HepG2 (cell line): ENCODE results near the gene NEDD4L. TPM values are rescaled to one million over a fixed set of nuclear protein-coding genes. Genes with fewer than 3 reads are reported as not detected.

Experiments used
- ATAC-seq: fragments of 200-7000 bp; cut with Tn5 transposase; 3 replicates; pipeline ENCODE4 v1.9.1; 2020; ENCODE audit warnings: mild to moderate bottlenecking, moderate library complexity
- BruUV-seq: library from RNA; stranded (reverse); fragments of 400-500 nt; replicated peaks from 2 replicates; lab custom pipeline; 2021; lab: Mats Ljungman, UMichigan
- CTCF ChIA-PET: fragments of 300-600 bp; formaldehyde crosslinking; extraction: SDS; loops from one replicate; lab custom pipeline; 2021; ENCODE audit warnings: low total read pairs, inconsistent platforms, low intra/inter-chr PET ratio; lab: Yijun Ruan, JAX
- POLR2A ChIA-PET: fragments of 350-600 bp; sonication (Branson Sonifier 250); formaldehyde crosslinking; loops from one replicate; lab custom pipeline; 2020; ENCODE audit warnings: antibody characterized with exemption, inconsistent platforms; lab: Yijun Ruan, JAX
- DNase-seq: peaks from one replicate; pipeline ENCODE4 v3.0.0-alpha.2; 2015; ENCODE audit warnings: low spot score
- FAIRE-seq: peaks from 3 replicates; lab custom pipeline; 2011; peaks lifted over from hg19 to GRCh38; lab: Jason Lieb, UNC
- H2AFZ ChIP-seq: one replicate; pipeline ENCODE4 v1.6.1; 2011; ENCODE audit warnings: low read length, inconsistent platforms
- H3K27ac ChIP-seq: fragments of 300-600 bp; 3 replicates; pipeline ENCODE4 v1.8.0; 2011; ENCODE audit warnings: mixed run types, mild to moderate bottlenecking, mixed read lengths, low read length, inconsistent platforms; ENCODE audit not compliant: insufficient read depth; ENCODE audit errors: extremely low read length
- H3K27me3 ChIP-seq, 2 experiments: fragments of 200-600 bp in 1 of 2; 2 replicates in 1 of 2; 3 replicates in 1 of 2; pipeline versions ENCODE4 v1.6.0 to v1.8.0; 2011; ENCODE audit warnings: low read length in 2 of 2, mild to moderate bottlenecking in 2 of 2, moderate library complexity in 2 of 2, inconsistent platforms in 1 of 2; ENCODE audit not compliant: insufficient read depth in 2 of 2, control insufficient read depth in 1 of 2
- H3K36me3 ChIP-seq, 2 experiments: fragments of 200-600 bp in 1 of 2; replicated peaks in 1 of 2; 2 replicates in 1 of 2; 3 replicates in 1 of 2; pipeline versions ENCODE4 v1.5.1 to v1.8.0; 2011; ENCODE audit warnings: low read length in 2 of 2, inconsistent platforms in 1 of 2; ENCODE audit not compliant: insufficient read depth in 2 of 2, control insufficient read depth in 1 of 2
- H3K4me1 ChIP-seq: 2 replicates; pipeline ENCODE4 v1.5.1; 2012; ENCODE audit warnings: low read length, inconsistent platforms; ENCODE audit not compliant: insufficient read depth
- H3K4me2 ChIP-seq: 2 replicates; pipeline ENCODE4 v1.6.0; 2011; ENCODE audit warnings: low read depth, low read length, inconsistent platforms
- H3K4me3 ChIP-seq, 3 experiments: fragments of 200-600 bp in 1 of 3; sonication (generic), shearing (Covaris generic) in 1 of 3; replicated peaks in 1 of 3; 2 replicates each; pipeline ENCODE4 v1.5.1; 2011 to 2016; ENCODE audit warnings: low read length in 3 of 3, inconsistent platforms in 2 of 3, low read depth in 2 of 3, mild to moderate bottlenecking in 2 of 3, control low read depth in 1 of 3, mixed read lengths in 1 of 3; ENCODE audit not compliant: insufficient read depth in 1 of 3
- H3K79me2 ChIP-seq: one replicate; pipeline ENCODE4 v1.6.1; 2011; ENCODE audit warnings: low read length, inconsistent platforms; ENCODE audit not compliant: insufficient read depth
- H3K9ac ChIP-seq: 2 replicates; pipeline ENCODE4 v1.6.0; 2011; ENCODE audit warnings: mild to moderate bottlenecking, low read depth, low read length, inconsistent platforms; ENCODE audit not compliant: insufficient read depth
- H3K9me3 ChIP-seq: 2 replicates; pipeline ENCODE4 v1.5.1; 2012; ENCODE audit warnings: mild to moderate bottlenecking, low read length
- H4K20me1 ChIP-seq: 2 replicates; pipeline ENCODE4 v1.6.0; 2011; ENCODE audit warnings: inconsistent platforms, mild to moderate bottlenecking, low read length, moderate library complexity; ENCODE audit not compliant: insufficient read depth
- BRD4 ChIP-seq: sonication (generic); formaldehyde crosslinking; IDR thresholded peaks from 2 replicates; pipeline ENCODE4 v1.4.0; 2020; ENCODE audit warnings: missing genetic modification reagents
- CBX5 ChIP-seq: sonication (generic); formaldehyde crosslinking; IDR thresholded peaks from 2 replicates; pipeline ENCODE4 v1.4.0; 2020; ENCODE audit warnings: missing genetic modification reagents, borderline replicate concordance
- HCFC1 ChIP-seq: fragments of 150-350 bp; IDR thresholded peaks from 2 replicates; pipeline ENCODE4 v1.6.1; 2014; ENCODE audit warnings: low read depth, low read length
- KAT8 ChIP-seq: IDR thresholded peaks from 2 replicates; pipeline ENCODE4 v1.6.1; 2016; ENCODE audit warnings: missing genetic modification reagents, missing compliant biosample characterization
- NFATC3 ChIP-seq: sonication (generic); formaldehyde crosslinking; IDR thresholded peaks from 2 replicates; pipeline ENCODE4 v1.5.1; 2020; ENCODE audit warnings: mild to moderate bottlenecking, missing genetic modification reagents
- NFE2L2 ChIP-seq: fragments of 150-350 bp; IDR thresholded peaks from 2 replicates; pipeline ENCODE4 v1.6.1; 2014; ENCODE audit warnings: low read length
- NFIB ChIP-seq: sonication (generic); formaldehyde crosslinking; IDR thresholded peaks from 2 replicates; pipeline ENCODE4 v1.9.0; 2021; ENCODE audit warnings: missing genetic modification reagents, mild to moderate bottlenecking, borderline replicate concordance
- RFXANK ChIP-seq: IDR thresholded peaks from 2 replicates; pipeline ENCODE4 v1.6.1; 2016
- SATB2 ChIP-seq: sonication (generic); formaldehyde crosslinking; IDR thresholded peaks from 2 replicates; pipeline ENCODE4 v1.5.0; 2020; ENCODE audit warnings: missing genetic modification reagents
- ZBTB8A ChIP-seq: sonication (generic); formaldehyde crosslinking; IDR thresholded peaks from 2 replicates; pipeline ENCODE4 v1.4.0; 2020; ENCODE audit warnings: mild to moderate bottlenecking, low read depth, missing genetic modification reagents, borderline replicate concordance
- ZNF24 ChIP-seq: fragments of 450-650 bp; IDR thresholded peaks from 2 replicates; pipeline ENCODE4 v1.6.1; 2017; ENCODE audit warnings: antibody characterized with exemption, mild to moderate bottlenecking
- ZNF383 ChIP-seq: sonication (generic); formaldehyde crosslinking; IDR thresholded peaks from 2 replicates; pipeline ENCODE4 v1.4.0; 2020; ENCODE audit warnings: missing genetic modification reagents, mild to moderate bottlenecking, borderline replicate concordance
- ZNF556 ChIP-seq: sonication (generic); formaldehyde crosslinking; IDR thresholded peaks from 2 replicates; pipeline ENCODE4 v1.4.0; 2020; ENCODE audit warnings: mild to moderate bottlenecking, missing genetic modification reagents, borderline replicate concordance
- ZNF557 ChIP-seq: sonication (generic); formaldehyde crosslinking; IDR thresholded peaks from 2 replicates; pipeline ENCODE4 v1.4.0; 2020; ENCODE audit warnings: missing genetic modification reagents
- ZNF777 ChIP-seq: sonication (generic); formaldehyde crosslinking; IDR thresholded peaks from 2 replicates; pipeline ENCODE4 v1.4.0; 2020; ENCODE audit warnings: missing genetic modification reagents
- ZNF781 ChIP-seq: sonication (generic); formaldehyde crosslinking; IDR thresholded peaks from 2 replicates; pipeline ENCODE4 v1.5.1; 2020; ENCODE audit warnings: borderline replicate concordance, mild to moderate bottlenecking, missing genetic modification reagents; ENCODE audit errors: not compliant biosample characterization
- ZSCAN12 ChIP-seq: sonication (generic); formaldehyde crosslinking; IDR thresholded peaks from 2 replicates; pipeline ENCODE4 v1.9.0; 2021; ENCODE audit warnings: mild to moderate bottlenecking, missing genetic modification reagents
- WGBS: methylation state at CpG from one replicate; pipeline ENCODE4 v1.1.6; 2017; ENCODE audit warnings: low lambda C conversion rate; 5-methylcytosine and 5-hydroxymethylcytosine counted together
- in situ Hi-C: cut with HindIII; loops from 2 replicates; pipeline ENCODE4 v1.10.0; 2017; ENCODE audit warnings: low pct_unique_long_range_greater_than_20kb; ENCODE audit not compliant: extremely low pct_ligation_motif_present
- intact Hi-C: fragments of 100-400 bp; cut with micrococcal nuclease; formaldehyde crosslinking; loops from one replicate; pipeline ENCODE4 v1.10.0; 2022; ENCODE audit not compliant: unreplicated experiment
- polyA plus RNA-seq, 8 experiments: library from polyadenylated mRNA; depleted of rRNA in 3 of 8; stranded (reverse) in 7 of 8; unstranded in 1 of 8; fragments of >200 nt; fragmentation: Illumina TruSeq in 4 of 8; extraction: Trizol in 4 of 8; gene quantifications; 2 replicates each; pipeline versions ENCODE4 v1.2.1 to v1.2.3, GENCODE V29; 2011 to 2016; ENCODE audit warnings: low read depth in 4 of 8, missing spikeins in 1 of 8, mixed read lengths in 1 of 8; ENCODE audit not compliant: insufficient read depth in 1 of 8
- total RNA-seq, 5 experiments: library from RNA; depleted of rRNA; stranded (reverse); fragments of >200 nt; fragmentation: Illumina TruSeq; extraction: Trizol; gene quantifications; 2 replicates each; pipeline ENCODE4 v1.2.3, GENCODE V29; 2016; ENCODE audit warnings: low read depth in 1 of 5
- TF ChIP-seq, protein P1 (sequence below): sonication (generic); formaldehyde crosslinking; IDR thresholded peaks from 2 replicates; pipeline ENCODE4 v1.5.1; 2020; ENCODE audit warnings: mild to moderate bottlenecking, missing genetic modification reagents, moderate library complexity
- TF ChIP-seq, protein P2 (sequence below): sonication (generic); formaldehyde crosslinking; IDR thresholded peaks from 2 replicates; pipeline ENCODE4 v1.4.0; 2020; ENCODE audit warnings: missing genetic modification reagents

NEDD4L gene
- total and polyA plus RNA-seq, 2 of the 13 experiments (the other 11 are each of a cell fraction or from before 2014, with no cell fraction given), result 168 to 390 TPM

- Histone ChIP-seq H3K36me3 (peaks cover 0 to 3% of the 10 kb centered on the region in 2 experiments; a peak in 1 of 5 replicates), H3K4me1 (peaks cover 99% of the 10 kb centered on the region), H3K27ac (peak overlapping the region; percentile 98), H4K20me1 (no peaks in the 10 kb centered on the region), H3K9me3 (no peaks in the 10 kb centered on the region), H3K4me2 (no peak overlapping the region), H3K9ac (peak overlapping the region; percentile 35), H3K4me3 (no peak overlapping the region), H3K79me2 (peaks cover 20% of the 10 kb centered on the region), H3K27me3 (no peaks in the 10 kb centered on the region), H2AFZ (no peak overlapping the region)
- intact Hi-C loops, result loop anchor here (10.0 kb wide), 1 partner anchor 49 kb away; no protein-coding TSS in a partner anchor
- in situ Hi-C loops, result loop anchor here (5.0 kb wide), 2 partner anchors 87 to 357 kb away; no protein-coding TSS in a partner anchor
- no peak for DNase-seq
- no peak for FAIRE-seq
- 97% methylated on average over 13 of the region's 16 CpGs for WGBS
- ChIA-PET POLR2A (interaction anchor here (9.1 kb wide), 1 partner anchor 10 kb away, joined by 181 read pairs; no protein-coding TSS in a partner anchor), CTCF (no interaction called here)
- no TSS peak for BruUV-seq
- ATAC-seq, result no peak
- TF ChIP-seq CBX5, result no peak
- peak; percentile 61; the same call in 1 of the 2 replicates for TF ChIP-seq BRD4 (CRISPR knock-in tag)
- TF ChIP-seq, protein P1, sequence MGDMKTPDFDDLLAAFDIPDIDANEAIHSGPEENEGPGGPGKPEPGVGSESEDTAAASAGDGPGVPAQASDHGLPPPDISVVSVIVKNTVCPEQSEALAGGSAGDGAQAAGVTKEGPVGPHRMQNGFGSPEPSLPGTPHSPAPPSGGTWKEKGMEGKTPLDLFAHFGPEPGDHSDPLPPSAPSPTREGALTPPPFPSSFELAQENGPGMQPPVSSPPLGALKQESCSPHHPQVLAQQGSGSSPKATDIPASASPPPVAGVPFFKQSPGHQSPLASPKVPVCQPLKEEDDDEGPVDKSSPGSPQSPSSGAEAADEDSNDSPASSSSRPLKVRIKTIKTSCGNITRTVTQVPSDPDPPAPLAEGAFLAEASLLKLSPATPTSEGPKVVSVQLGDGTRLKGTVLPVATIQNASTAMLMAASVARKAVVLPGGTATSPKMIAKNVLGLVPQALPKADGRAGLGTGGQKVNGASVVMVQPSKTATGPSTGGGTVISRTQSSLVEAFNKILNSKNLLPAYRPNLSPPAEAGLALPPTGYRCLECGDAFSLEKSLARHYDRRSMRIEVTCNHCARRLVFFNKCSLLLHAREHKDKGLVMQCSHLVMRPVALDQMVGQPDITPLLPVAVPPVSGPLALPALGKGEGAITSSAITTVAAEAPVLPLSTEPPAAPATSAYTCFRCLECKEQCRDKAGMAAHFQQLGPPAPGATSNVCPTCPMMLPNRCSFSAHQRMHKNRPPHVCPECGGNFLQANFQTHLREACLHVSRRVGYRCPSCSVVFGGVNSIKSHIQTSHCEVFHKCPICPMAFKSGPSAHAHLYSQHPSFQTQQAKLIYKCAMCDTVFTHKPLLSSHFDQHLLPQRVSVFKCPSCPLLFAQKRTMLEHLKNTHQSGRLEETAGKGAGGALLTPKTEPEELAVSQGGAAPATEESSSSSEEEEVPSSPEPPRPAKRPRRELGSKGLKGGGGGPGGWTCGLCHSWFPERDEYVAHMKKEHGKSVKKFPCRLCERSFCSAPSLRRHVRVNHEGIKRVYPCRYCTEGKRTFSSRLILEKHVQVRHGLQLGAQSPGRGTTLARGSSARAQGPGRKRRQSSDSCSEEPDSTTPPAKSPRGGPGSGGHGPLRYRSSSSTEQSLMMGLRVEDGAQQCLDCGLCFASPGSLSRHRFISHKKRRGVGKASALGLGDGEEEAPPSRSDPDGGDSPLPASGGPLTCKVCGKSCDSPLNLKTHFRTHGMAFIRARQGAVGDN (CRISPR knock-in tag), result peak; percentile 88
- TF ChIP-seq HCFC1, result no peak
- TF ChIP-seq ZNF556, result no peak
- TF ChIP-seq ZBTB8A (CRISPR knock-in tag), result 0 out of 2 replicates have a peak, but pooled peaks have one; percentile 28
- TF ChIP-seq NFIB (CRISPR knock-in tag), result no peak
- no peak for TF ChIP-seq SATB2 (CRISPR knock-in tag)
- no peak for TF ChIP-seq ZSCAN12 (CRISPR knock-in tag)
- no peak for TF ChIP-seq ZNF557 (CRISPR knock-in tag)
- no peak for TF ChIP-seq NFATC3
- no peak for TF ChIP-seq ZNF24
- TF ChIP-seq ZNF383 (CRISPR knock-in tag), result no peak
- no peak for TF ChIP-seq ZNF777 (CRISPR knock-in tag)
- TF ChIP-seq ZNF781 (CRISPR knock-in tag), result no peak
- TF ChIP-seq, protein P2, sequence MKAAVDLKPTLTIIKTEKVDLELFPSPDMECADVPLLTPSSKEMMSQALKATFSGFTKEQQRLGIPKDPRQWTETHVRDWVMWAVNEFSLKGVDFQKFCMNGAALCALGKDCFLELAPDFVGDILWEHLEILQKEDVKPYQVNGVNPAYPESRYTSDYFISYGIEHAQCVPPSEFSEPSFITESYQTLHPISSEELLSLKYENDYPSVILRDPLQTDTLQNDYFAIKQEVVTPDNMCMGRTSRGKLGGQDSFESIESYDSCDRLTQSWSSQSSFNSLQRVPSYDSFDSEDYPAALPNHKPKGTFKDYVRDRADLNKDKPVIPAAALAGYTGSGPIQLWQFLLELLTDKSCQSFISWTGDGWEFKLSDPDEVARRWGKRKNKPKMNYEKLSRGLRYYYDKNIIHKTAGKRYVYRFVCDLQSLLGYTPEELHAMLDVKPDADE (CRISPR knock-in tag), result no peak
- TF ChIP-seq NFE2L2, result no peak
- TF ChIP-seq KAT8 (CRISPR knock-in tag), result no peak
- TF ChIP-seq RFXANK, result no peak
Observed at GRCh38 chr18:58405107-58405898, 361.3 kb downstream of the NEDD4L start.
